Upper lobe of right lung (tissue), 1 donor: ENCODE results near the gene SMAD3. TPM values are rescaled to one million over a fixed set of nuclear protein-coding genes. Genes with fewer than 3 reads are reported as not detected.
A peak's percentile ranks its signal among the peaks of the same experiment; 100 is the strongest.

ENCODE experiments used
- ATAC-seq: fragments of 200-7000 bp; cut with Tn5 transposase; one replicate; pipeline ENCODE4 v1.9.1; 2020; ENCODE audit warnings: mild to moderate bottlenecking, moderate library complexity
- DNase-seq: peaks from one replicate; pipeline ENCODE4 v3.0.0-alpha.2; 2020
- H3K27ac ChIP-seq: fragments of 200-600 bp; one replicate; pipeline ENCODE4 v1.8.0; 2022
- H3K27me3 ChIP-seq: fragments of 200-600 bp; one replicate; pipeline ENCODE4 v1.8.0; 2022; ENCODE audit warnings: mild to moderate bottlenecking
- H3K36me3 ChIP-seq: fragments of 200-600 bp; one replicate; pipeline ENCODE4 v1.8.0; 2022
- H3K4me1 ChIP-seq: fragments of 200-600 bp; one replicate; pipeline ENCODE4 v1.8.0; 2022
- H3K4me3 ChIP-seq: fragments of 200-600 bp; one replicate; pipeline ENCODE4 v1.8.0; 2022; ENCODE audit warnings: mild to moderate bottlenecking
- H3K9me3 ChIP-seq: fragments of 200-600 bp; one replicate; pipeline ENCODE4 v1.8.0; 2022
- intact Hi-C: fragments of 100-400 bp; cut with DNase I; formaldehyde crosslinking; loops from one replicate; pipeline ENCODE4 v1.11.0; 2022
- total RNA-seq: library from RNA; stranded (reverse); fragmentation: NEBNext Ultra II Directional; extraction: Animal tissue kit (Norgen Biotek cat#: 25700); gene quantifications from one replicate; pipeline ENCODE4 v1.2.1, GENCODE V29; 2021
- TF ChIP-seq, protein P1 (sequence below): fragments of 200-600 bp; IDR thresholded peaks from one replicate; pipeline ENCODE4 v1.8.0; 2022; ENCODE audit warnings: antibody characterized with exemption
- donor health status: DM: no; HTN: yes; CAD: no; lungs with severe emphysema.

SMAD3 gene
- total RNA-seq, 1 donor from 2014 or later, result 31.6 TPM

DNA sequence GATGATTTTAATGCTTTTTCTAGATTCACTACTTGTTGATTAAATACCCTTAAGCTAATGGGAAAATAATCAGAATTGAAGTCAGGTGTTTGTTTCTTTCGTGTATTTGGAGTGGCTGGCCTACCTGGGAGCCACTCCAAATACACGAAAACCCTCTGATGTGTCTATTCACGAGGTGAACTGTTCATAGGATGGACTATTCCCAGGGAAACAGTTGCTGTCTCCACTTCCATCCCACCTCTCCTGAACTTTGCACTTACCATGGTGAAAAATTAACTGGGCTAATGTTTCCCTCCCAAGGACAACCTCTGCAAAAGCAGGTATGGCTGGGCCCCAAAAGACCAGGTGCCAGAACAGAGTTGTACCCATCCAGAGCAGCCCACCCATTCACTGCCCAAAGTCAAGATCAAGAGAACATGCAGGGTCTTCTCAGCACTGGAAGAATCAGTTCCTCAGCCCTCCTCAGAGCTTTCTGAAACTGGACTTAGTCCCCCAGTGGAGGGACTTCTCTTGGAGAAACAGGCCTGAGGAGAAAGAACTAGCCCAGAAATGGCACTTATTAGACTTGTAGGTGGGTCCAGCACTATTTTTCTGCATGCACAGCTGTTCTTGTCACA is 2.9 kb upstream of the SMAD3 start:
- Histone ChIP-seq H3K9me3 (no peaks in the 10 kb centered on the region), H3K27me3 (no peaks in the 10 kb centered on the region), H3K4me1 (peaks cover 3% of the 10 kb centered on the region), H3K36me3 (no peaks in the 10 kb centered on the region), H3K27ac (no peak overlapping the region), H3K4me3 (no peak overlapping the region)
- TF ChIP-seq, protein P1, sequence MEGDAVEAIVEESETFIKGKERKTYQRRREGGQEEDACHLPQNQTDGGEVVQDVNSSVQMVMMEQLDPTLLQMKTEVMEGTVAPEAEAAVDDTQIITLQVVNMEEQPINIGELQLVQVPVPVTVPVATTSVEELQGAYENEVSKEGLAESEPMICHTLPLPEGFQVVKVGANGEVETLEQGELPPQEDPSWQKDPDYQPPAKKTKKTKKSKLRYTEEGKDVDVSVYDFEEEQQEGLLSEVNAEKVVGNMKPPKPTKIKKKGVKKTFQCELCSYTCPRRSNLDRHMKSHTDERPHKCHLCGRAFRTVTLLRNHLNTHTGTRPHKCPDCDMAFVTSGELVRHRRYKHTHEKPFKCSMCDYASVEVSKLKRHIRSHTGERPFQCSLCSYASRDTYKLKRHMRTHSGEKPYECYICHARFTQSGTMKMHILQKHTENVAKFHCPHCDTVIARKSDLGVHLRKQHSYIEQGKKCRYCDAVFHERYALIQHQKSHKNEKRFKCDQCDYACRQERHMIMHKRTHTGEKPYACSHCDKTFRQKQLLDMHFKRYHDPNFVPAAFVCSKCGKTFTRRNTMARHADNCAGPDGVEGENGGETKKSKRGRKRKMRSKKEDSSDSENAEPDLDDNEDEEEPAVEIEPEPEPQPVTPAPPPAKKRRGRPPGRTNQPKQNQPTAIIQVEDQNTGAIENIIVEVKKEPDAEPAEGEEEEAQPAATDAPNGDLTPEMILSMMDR, result no peak
- DNase-seq, result no peak
- no peak for ATAC-seq
- intact Hi-C loops, result no loop called here

DNA sequence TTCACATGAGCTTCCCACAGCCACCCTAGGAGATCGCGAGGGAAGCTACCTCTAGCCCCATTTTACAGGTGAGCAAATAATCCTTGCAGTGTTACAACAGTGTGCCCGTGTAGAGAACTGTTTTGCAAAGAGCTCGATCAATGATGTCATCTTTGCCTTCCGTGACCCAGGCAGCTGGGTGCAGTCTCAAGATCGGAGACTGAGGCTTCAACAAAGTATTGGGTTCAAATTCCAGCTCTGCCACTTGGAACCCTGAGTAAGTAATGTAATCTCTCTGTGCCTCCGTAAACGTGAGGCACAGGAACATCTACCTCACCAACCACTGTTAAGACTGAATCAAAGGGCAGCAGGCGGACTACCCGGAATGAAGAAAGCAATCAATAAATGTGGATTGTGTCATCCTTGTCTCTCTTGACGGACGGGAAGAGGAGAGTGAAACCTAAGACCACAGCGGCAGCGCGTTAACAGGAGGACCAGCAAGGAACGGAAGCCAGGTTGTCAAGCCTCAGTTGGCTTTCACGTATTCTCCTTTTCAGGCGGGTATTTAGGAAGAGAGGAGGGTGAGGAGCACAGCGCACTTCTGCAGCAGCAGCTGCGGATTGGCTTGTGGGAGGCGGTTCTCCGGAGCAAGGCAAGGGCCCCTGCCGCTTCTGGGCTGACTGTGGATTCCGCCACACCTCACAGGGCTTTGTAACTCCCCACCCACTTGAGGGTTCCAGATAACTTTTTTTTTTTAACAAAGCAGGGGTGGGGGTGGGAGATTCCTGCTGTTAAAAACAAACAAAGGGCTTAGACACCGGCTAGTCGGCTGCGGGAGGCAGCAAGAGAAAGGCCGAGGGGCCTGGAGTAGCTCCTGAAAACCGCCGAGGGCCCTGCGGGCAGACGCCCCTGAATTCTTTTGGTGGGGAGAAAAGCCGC is 1.5 kb upstream of the SMAD3 start:
- Histone ChIP-seq H3K27ac (peak overlapping the region; percentile 91), H3K27me3 (no peaks in the 10 kb centered on the region), H3K36me3 (no peaks in the 10 kb centered on the region), H3K4me1 (peaks cover 11% of the 10 kb centered on the region), H3K4me3 (peak overlapping the region; percentile 81), H3K9me3 (no peaks in the 10 kb centered on the region)
- intact Hi-C loops, result no loop called here
- ATAC-seq (peak; percentile 42), DNase-seq (peak; percentile 80)
- TF ChIP-seq, protein P1, result no peak

DNA sequence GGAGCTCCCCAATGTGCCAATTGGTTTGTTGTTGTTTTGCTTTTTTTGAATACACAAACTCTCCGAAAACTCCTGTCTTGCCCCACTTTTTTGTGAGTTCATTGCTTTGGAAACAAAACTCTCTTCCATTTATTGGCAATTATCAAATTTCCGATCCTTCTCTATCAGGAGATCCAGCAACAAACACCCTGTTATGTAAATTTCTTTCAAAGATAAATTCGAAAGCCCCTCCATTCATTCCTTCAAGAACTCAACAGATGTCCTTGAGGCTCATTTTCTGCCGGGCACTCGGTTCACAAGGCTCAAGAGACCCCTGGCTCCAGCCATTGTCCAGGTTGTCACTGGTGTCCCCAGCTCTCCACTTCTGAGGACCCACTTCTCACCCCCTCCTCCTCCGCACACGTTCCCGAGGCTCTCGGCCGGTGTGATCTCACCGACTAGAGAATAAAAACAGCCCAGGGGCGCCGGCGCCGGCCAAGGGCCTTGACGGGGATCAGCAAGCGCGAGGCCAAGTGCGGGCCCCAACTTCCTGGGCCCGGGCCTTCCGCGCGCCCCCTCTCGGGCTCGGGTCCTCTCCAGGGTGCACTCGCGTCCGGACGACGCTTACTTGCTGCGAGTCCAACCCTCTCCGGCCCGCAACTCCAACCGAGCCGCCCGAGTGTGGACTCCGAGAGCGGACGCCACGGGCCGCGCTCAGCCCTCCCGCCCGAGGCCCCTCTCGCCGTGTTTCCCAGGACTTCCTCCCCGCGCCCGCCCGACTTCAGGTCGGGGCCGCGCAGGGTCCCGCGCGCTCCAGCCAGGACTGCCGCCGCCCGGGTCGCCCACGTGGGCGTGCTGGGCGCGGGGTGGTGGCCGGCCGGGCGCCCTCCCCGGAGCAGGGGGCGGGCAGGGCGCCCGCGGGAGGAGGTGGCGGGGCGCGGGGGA is 533 bp upstream of the SMAD3 start:
- DNase-seq (peak; percentile 84), ATAC-seq (no peak)
- Histone ChIP-seq H3K27me3 (no peaks in the 10 kb centered on the region), H3K36me3 (no peaks in the 10 kb centered on the region), H3K4me3 (peak overlapping the region; percentile 81), H3K27ac (peak overlapping the region; percentile 91), H3K9me3 (no peaks in the 10 kb centered on the region), H3K4me1 (peaks cover 20% of the 10 kb centered on the region)
- intact Hi-C loops, result no loop called here
- TF ChIP-seq, protein P1, result no peak

DNA sequence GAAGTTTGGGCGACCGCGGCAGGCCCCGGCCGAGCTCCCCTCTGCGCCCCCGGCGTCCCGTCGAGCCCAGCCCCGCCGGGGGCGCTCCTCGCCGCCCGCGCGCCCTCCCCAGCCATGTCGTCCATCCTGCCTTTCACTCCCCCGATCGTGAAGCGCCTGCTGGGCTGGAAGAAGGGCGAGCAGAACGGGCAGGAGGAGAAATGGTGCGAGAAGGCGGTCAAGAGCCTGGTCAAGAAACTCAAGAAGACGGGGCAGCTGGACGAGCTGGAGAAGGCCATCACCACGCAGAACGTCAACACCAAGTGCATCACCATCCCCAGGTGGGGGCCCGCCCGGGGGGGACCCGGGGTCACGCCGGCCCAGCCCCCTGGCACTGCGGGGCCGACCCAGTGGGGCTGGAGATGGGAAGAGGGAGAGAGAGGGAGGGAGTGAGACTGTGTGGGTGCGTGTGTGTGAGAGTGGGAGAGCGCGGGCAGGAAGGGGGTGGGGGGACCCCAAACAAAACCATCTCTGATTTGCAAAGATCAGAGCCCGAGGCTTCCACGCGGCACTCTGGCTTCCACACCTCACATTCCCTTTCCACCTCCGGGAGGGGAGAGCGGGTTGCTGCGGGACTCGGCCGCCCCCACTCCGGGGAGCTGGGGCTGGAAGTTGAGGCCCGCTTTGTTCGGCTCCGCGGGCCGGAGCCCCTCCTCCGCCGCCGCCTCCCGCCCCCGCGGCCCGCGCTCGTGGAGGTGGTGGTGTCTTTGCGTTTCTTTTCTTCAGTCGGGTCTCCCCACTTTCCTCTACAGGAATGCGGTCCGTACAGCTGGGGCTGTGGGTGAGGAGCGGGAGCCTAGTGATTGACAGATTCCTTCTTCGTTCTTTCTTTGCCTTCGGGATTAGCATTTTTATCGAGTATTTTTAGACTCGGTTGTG is 898 bp downstream of the SMAD3 start:
- DNase-seq (no peak), ATAC-seq (no peak)
- H3K9me3 ChIP-seq, result no peaks in the 10 kb centered on the region
- peaks cover 28% of the 10 kb centered on the region for H3K4me1 ChIP-seq
- no peaks in the 10 kb centered on the region for H3K36me3 ChIP-seq
- intact Hi-C loops, result no loop called here
- TF ChIP-seq, protein P1, result no peak
- H3K4me3 ChIP-seq, result peak overlapping the region; percentile 81
- peak overlapping the region; percentile 85 for H3K27ac ChIP-seq
- no peaks in the 10 kb centered on the region for H3K27me3 ChIP-seq
